RWPE2 (cell line): Measurements from ENCODE around the gene SOHLH1.

ENCODE experiments used
- ATAC-seq: fragments of 200-7000 bp; cut with Tn5 transposase; 3 replicates; pipeline ENCODE4 v1.9.1; 2021; ENCODE audit warnings: low read depth
- DNase-seq: peaks from one replicate; pipeline ENCODE4 v3.0.0-alpha.2; 2020; ENCODE audit warnings: low spot score
- H3K27ac ChIP-seq: fragments of 450-650 bp; 2 replicates; pipeline ENCODE4 v1.5.1; 2017; ENCODE audit warnings: mild to moderate bottlenecking; ENCODE audit not compliant: poor library complexity, severe bottlenecking
- H3K27me3 ChIP-seq: fragments of 250-450 bp; sonication (Bioruptor Pico); 2 replicates; pipeline ENCODE4 v1.5.1; 2021; ENCODE audit warnings: mild to moderate bottlenecking, moderate library complexity; ENCODE audit not compliant: insufficient read depth, poor library complexity, severe bottlenecking
- H3K36me3 ChIP-seq: fragments of 250-450 bp; sonication (Bioruptor Pico); 2 replicates; pipeline ENCODE4 v1.5.1; 2020; ENCODE audit warnings: low read depth, mild to moderate bottlenecking, moderate library complexity
- H3K4me1 ChIP-seq: fragments of 250-450 bp; sonication (Bioruptor Pico); 2 replicates; pipeline ENCODE4 v1.5.1; 2021; ENCODE audit warnings: mild to moderate bottlenecking, moderate library complexity; ENCODE audit not compliant: insufficient read depth, poor library complexity, severe bottlenecking
- H3K4me3 ChIP-seq: fragments of 250-450 bp; sonication (Bioruptor Pico); 2 replicates; pipeline ENCODE4 v1.5.1; 2021; ENCODE audit warnings: mild to moderate bottlenecking, moderate library complexity; ENCODE audit not compliant: severe bottlenecking
- H3K9me3 ChIP-seq: fragments of 250-450 bp; sonication (Bioruptor Pico); 2 replicates; pipeline ENCODE4 v1.5.1; 2021; ENCODE audit warnings: mild to moderate bottlenecking, moderate library complexity; ENCODE audit not compliant: severe bottlenecking
- CTCF ChIP-seq: fragments of 450-650 bp; IDR thresholded peaks from one replicate; pipeline ENCODE4 v1.5.1; 2017; ENCODE audit warnings: mild to moderate bottlenecking, moderate library complexity; ENCODE audit not compliant: poor library complexity, severe bottlenecking

The SOHLH1 gene

GRCh38 chr9:135663857-135664256 is 35.4 kb downstream of the SOHLH1 start:
- Histone ChIP-seq H3K27me3 (peaks cover 5% of the 10 kb centered on the region), H3K4me1 (no peaks in the 10 kb centered on the region), H3K9me3 (no peaks in the 10 kb centered on the region), H3K27ac (no peak overlapping the region), H3K36me3 (no peaks in the 10 kb centered on the region), H3K4me3 (no peak overlapping the region)
- no peak for DNase-seq
- no peak for ATAC-seq
- no peak for TF ChIP-seq CTCF

- peaks cover 5% of the 10 kb centered on the region for H3K27me3 ChIP-seq
- no peak for TF ChIP-seq CTCF
- no peak for ATAC-seq
These were observed 35.9 kb downstream of the SOHLH1 start for GRCh38 chr9:135663451-135663770.

GRCh38 chr9:135662758-135663450 is 36.4 kb downstream of the SOHLH1 start, which contains the start of gene LCN9:
TSS of gene LCN9 (plus strand) at chr9:135663309. CDS start at chr9:135663322, 13 bp downstream.
- DNase-seq (no peak), ATAC-seq (no peak)
- Histone ChIP-seq H3K4me3 (no peak within 1 kb of the TSS), H3K9me3 (no peaks in the 10 kb centered on the region), H3K27ac (no peak within 1 kb of the TSS), H3K27me3 (peaks cover 5% of the 10 kb centered on the region), H3K36me3 (no peaks in the 10 kb centered on the region), H3K4me1 (no peaks in the 10 kb centered on the region)
- no peak for TF ChIP-seq CTCF

More at GRCh38 chr9:135663451-135663770, 35.9 kb downstream of the SOHLH1 start:
- Histone ChIP-seq H3K36me3 (no peaks in the 10 kb centered on the region), H3K4me1 (no peaks in the 10 kb centered on the region), H3K9me3 (no peaks in the 10 kb centered on the region), H3K27ac (no peak overlapping the region), H3K4me3 (no peak overlapping the region)
- no peak for DNase-seq

GRCh38 chr9:135661816-135662560 is 37.3 kb downstream of the SOHLH1 start:
- Histone ChIP-seq H3K36me3 (no peaks in the 10 kb centered on the region), H3K27ac (no peak overlapping the region), H3K27me3 (peaks cover 8% of the 10 kb centered on the region), H3K9me3 (no peaks in the 10 kb centered on the region), H3K4me1 (no peaks in the 10 kb centered on the region), H3K4me3 (no peak overlapping the region)
- ATAC-seq (no peak), DNase-seq (no peak)
- TF ChIP-seq CTCF = no peak

- ATAC-seq = no peak
These were observed 38.9 kb downstream of the SOHLH1 start for GRCh38 chr9:135660407-135660806.

More at GRCh38 chr9:135660407-135660806, 38.9 kb downstream of the SOHLH1 start:
- Histone ChIP-seq H3K4me1 (no peaks in the 10 kb centered on the region), H3K4me3 (no peak overlapping the region), H3K9me3 (no peaks in the 10 kb centered on the region), H3K27ac (no peak overlapping the region), H3K27me3 (peaks cover 4% of the 10 kb centered on the region), H3K36me3 (no peaks in the 10 kb centered on the region)
- TF ChIP-seq CTCF = no peak
- no peak for DNase-seq
